Neural progenitor cell (in vitro differentiated cells): ENCODE data around the gene WDR93. TPM values are rescaled to one million over a fixed set of nuclear protein-coding genes. Genes with fewer than 3 reads are reported as not detected.

ENCODE experiments used
- DNase-seq: peaks from one replicate; pipeline ENCODE4 v3.0.0-alpha.2; 2016; ENCODE audit warnings: low spot score
- H2AFZ ChIP-seq: fragments of 200-600 bp; sonication (generic); replicated peaks from 2 replicates; pipeline ENCODE4 v1.6.1; 2016; ENCODE audit warnings: antibody characterized with exemption
- H3F3A ChIP-seq: fragments of 200-600 bp; sonication (generic); 2 replicates; pipeline ENCODE4 v1.6.1; 2016; ENCODE audit warnings: antibody characterized with exemption, low read depth
- H3K27ac ChIP-seq: fragments of 200-600 bp; sonication (generic); 2 replicates; pipeline ENCODE4 v1.5.1; 2016; ENCODE audit warnings: mild to moderate bottlenecking
- H3K27me3 ChIP-seq: fragments of 200-600 bp; sonication (generic); 2 replicates; pipeline ENCODE4 v1.6.1; 2016; ENCODE audit warnings: mild to moderate bottlenecking, moderate library complexity
- H3K36me3 ChIP-seq: fragments of 200-600 bp; sonication (generic); 2 replicates; pipeline ENCODE4 v1.5.1; 2016
- H3K4me1 ChIP-seq: fragments of 200-600 bp; sonication (generic); 2 replicates; pipeline ENCODE4 v1.6.1; 2016; ENCODE audit warnings: mixed run types
- H3K4me2 ChIP-seq: fragments of 200-600 bp; sonication (generic); 2 replicates; pipeline ENCODE4 v1.6.1; 2016
- H3K4me3 ChIP-seq: fragments of 200-600 bp; sonication (generic); 2 replicates; pipeline ENCODE4 v1.5.1; 2016
- H3K79me2 ChIP-seq: fragments of 200-600 bp; sonication (generic); 2 replicates; pipeline ENCODE4 v1.6.1; 2016; ENCODE audit warnings: low read depth
- H3K9ac ChIP-seq: fragments of 200-600 bp; sonication (generic); 2 replicates; pipeline ENCODE4 v1.6.1; 2016
- H3K9me3 ChIP-seq: fragments of 200-600 bp; sonication (generic); 2 replicates; pipeline ENCODE4 v1.5.1; 2016; ENCODE audit warnings: low read depth
- H4K20me1 ChIP-seq: fragments of 200-600 bp; sonication (generic); 2 replicates; pipeline ENCODE4 v1.6.1; 2016; ENCODE audit warnings: low read depth
- H3K27ac Mint-ChIP-seq: 3 replicates; pipeline ENCODE4 v1.8.0; 2021; ENCODE audit warnings: mixed read lengths
- H3K27me3 Mint-ChIP-seq: 2 replicates; pipeline ENCODE4 v1.8.0; 2022; ENCODE audit warnings: low read depth, mild to moderate bottlenecking, inconsistent platforms, moderate library complexity, mixed read lengths; ENCODE audit not compliant: insufficient read depth
- H3K36me3 Mint-ChIP-seq: 3 replicates; pipeline ENCODE4 v1.8.0; 2021; ENCODE audit warnings: mixed read lengths
- H3K4me1 Mint-ChIP-seq: 3 replicates; pipeline ENCODE4 v1.8.0; 2021; ENCODE audit warnings: mixed read lengths
- H3K4me3 Mint-ChIP-seq: 3 replicates; pipeline ENCODE4 v1.8.0; 2021; ENCODE audit warnings: mild to moderate bottlenecking, moderate library complexity, mixed read lengths
- H3K9me3 Mint-ChIP-seq: 3 replicates; pipeline ENCODE4 v1.8.0; 2020; ENCODE audit warnings: mixed read lengths
- CTCF ChIP-seq: fragments of 200-600 bp; sonication (generic); IDR thresholded peaks from 2 replicates; pipeline ENCODE4 v1.5.1; 2017; ENCODE audit warnings: antibody characterized with exemption, mild to moderate bottlenecking
- EZH2 ChIP-seq: fragments of 200-600 bp; sonication (generic); IDR thresholded peaks from 2 replicates; pipeline ENCODE4 v1.6.1; 2017; ENCODE audit warnings: antibody characterized with exemption, mild to moderate bottlenecking, moderate library complexity
- EZH2phosphoT487 ChIP-seq: fragments of 200-600 bp; sonication (generic); IDR thresholded peaks from 2 replicates; pipeline ENCODE4 v1.6.1; 2017; ENCODE audit warnings: antibody characterized with exemption
- total RNA-seq: library from RNA; depleted of rRNA; stranded (reverse); fragments of >200 nt; gene quantifications from 2 replicates; pipeline ENCODE4 v1.2.3, GENCODE V29; 2015; ENCODE audit warnings: low replicate concordance

The WDR93 gene
- total RNA-seq, 1 donor from 2014 or later, result 0.51 TPM

DNA sequence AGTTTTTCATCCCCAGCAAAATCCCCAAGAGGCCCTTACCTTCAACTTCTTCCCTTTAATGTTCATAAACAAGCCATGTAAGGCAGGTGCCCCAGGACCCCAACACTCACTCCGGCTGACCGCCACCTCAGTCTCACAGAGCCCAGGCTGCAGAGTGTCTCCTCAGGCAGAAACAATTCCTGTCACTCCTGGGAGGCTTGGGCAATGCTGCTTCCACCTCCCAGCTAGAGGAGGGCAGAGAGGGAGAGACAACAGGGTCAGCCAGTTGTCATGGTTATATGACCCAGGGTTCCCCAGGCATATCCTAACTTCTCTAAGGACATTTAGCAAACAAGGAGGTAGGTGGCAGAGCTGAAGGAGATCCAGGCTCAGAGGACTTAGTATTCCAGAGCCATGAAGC is 11.4 kb upstream of the WDR93 start, which contains the start of gene PLIN1:
TSS of gene PLIN1 (minus strand) at position 156 of the 400 bp plus-strand sequence. CDS start 1,878 bp downstream, outside the sequence.
- H3K4me1 ChIP-seq, result no peaks in the 10 kb centered on the region
- Mint-ChIP-seq H3K9me3 (no peaks in the 10 kb centered on the region), H3K36me3 (no peaks in the 10 kb centered on the region), H3K4me1 (peaks cover 11% of the 10 kb centered on the region), H3K4me3 (no peak within 1 kb of the TSS), H3K27ac (peak within 1 kb of the TSS; percentile 92), H3K27me3 (peaks cover 3% of the 10 kb centered on the region)
- no peaks in the 10 kb centered on the region for H3K79me2 ChIP-seq
- no peaks in the 10 kb centered on the region for H4K20me1 ChIP-seq
- no peaks in the 10 kb centered on the region for H3K27me3 ChIP-seq
- no peak for TF ChIP-seq EZH2phosphoT487
- no peak for TF ChIP-seq CTCF
- no peak for TF ChIP-seq EZH2
- no peak within 1 kb of the TSS for H3K4me3 ChIP-seq
- no peak within 1 kb of the TSS for H3K9ac ChIP-seq
- no peak within 1 kb of the TSS for H3K4me2 ChIP-seq
- H3F3A ChIP-seq, result no peaks in the 10 kb centered on the region
- no peak within 1 kb of the TSS for H3K27ac ChIP-seq
- no peak within 1 kb of the TSS for H2AFZ ChIP-seq
- no peaks in the 10 kb centered on the region for H3K36me3 ChIP-seq
- H3K9me3 ChIP-seq, result no peaks in the 10 kb centered on the region
- DNase-seq, result no peak

DNA sequence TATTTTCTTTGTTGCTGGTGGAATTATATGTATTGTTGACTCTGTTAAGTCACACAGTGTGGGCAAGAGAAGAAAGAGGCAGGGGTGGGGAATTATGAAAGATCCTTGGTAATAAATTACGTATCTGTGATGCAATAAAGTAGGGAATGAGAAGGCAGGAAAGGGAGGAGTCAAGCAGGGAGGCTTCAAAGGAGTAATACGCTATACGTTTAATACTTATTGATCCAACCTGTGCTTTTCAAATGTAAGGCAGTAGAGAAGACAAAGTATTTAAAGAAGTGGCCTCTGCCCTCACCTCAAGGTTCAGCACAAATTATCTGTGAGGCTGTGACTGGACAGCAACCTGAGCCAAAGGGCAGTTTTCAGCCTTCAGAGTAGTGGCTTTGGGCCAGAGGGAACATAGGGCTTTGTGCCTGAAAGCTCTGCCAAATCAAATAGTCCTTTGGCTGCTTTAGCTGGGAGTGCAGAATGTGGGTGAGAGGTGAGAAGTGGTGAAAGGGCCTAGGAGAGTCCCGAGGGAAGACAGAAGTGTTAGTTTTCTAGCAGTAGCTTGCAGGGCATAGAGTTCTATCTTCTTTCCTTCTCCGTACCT is 10.2 kb upstream of the WDR93 start:
- H3K27ac ChIP-seq, result no peak overlapping the region
- no peak overlapping the region for H3K4me2 ChIP-seq
- H3K4me1 ChIP-seq, result no peaks in the 10 kb centered on the region
- Mint-ChIP-seq H3K36me3 (no peaks in the 10 kb centered on the region), H3K4me3 (no peak overlapping the region), H3K27me3 (peaks cover 3% of the 10 kb centered on the region), H3K4me1 (peaks cover 11% of the 10 kb centered on the region), H3K9me3 (no peaks in the 10 kb centered on the region), H3K27ac (no peak overlapping the region)
- H3K9me3 ChIP-seq, result no peaks in the 10 kb centered on the region
- H3K79me2 ChIP-seq, result no peaks in the 10 kb centered on the region
- no peak overlapping the region for H3K4me3 ChIP-seq
- no peaks in the 10 kb centered on the region for H4K20me1 ChIP-seq
- H3F3A ChIP-seq, result no peaks in the 10 kb centered on the region
- no peaks in the 10 kb centered on the region for H3K36me3 ChIP-seq
- no peak for TF ChIP-seq CTCF
- TF ChIP-seq EZH2, result no peak
- TF ChIP-seq EZH2phosphoT487, result no peak
- H3K9ac ChIP-seq, result no peak overlapping the region
- no peak overlapping the region for H2AFZ ChIP-seq
- H3K27me3 ChIP-seq, result no peaks in the 10 kb centered on the region
- DNase-seq, result no peak

GRCh38 chr15:89681146-89681545 is 9.5 kb upstream of the WDR93 start:
- TF ChIP-seq CTCF, result no peak
- no peak for TF ChIP-seq EZH2
- no peak for TF ChIP-seq EZH2phosphoT487
- Histone ChIP-seq H3K4me1 (no peaks in the 10 kb centered on the region), H3K9ac (no peak overlapping the region)

More at GRCh38 chr15:89681146-89681545, 9.5 kb upstream of the WDR93 start:
- Mint-ChIP-seq H3K27me3 (peaks cover 4% of the 10 kb centered on the region), H3K9me3 (no peaks in the 10 kb centered on the region), H3K27ac (no peak overlapping the region), H3K36me3 (no peaks in the 10 kb centered on the region), H3K4me1 (peaks cover 11% of the 10 kb centered on the region), H3K4me3 (no peak overlapping the region)
- Histone ChIP-seq H3K4me3 (no peak overlapping the region), H4K20me1 (no peaks in the 10 kb centered on the region), H3K27me3 (no peaks in the 10 kb centered on the region), H3K79me2 (no peaks in the 10 kb centered on the region), H3K4me2 (no peak overlapping the region), H3F3A (no peaks in the 10 kb centered on the region), H3K9me3 (no peaks in the 10 kb centered on the region), H3K27ac (no peak overlapping the region), H2AFZ (no peak overlapping the region), H3K36me3 (no peaks in the 10 kb centered on the region)
- no peak for DNase-seq
